Head of caudate nucleus (tissue), 42 donors: ENCODE results near the gene ZNF778.
"Not testable (repeated sequence)": the region's sequence is repeated elsewhere in the genome, so short reads cannot be mapped to it uniquely, and the experiment has no call there.

Experiments
- DNase-seq, 42 donors: peaks; one replicate each; pipeline versions ENCODE4 v3.0.0 to v3.0.0-alpha.2; 2020 to 2021; ENCODE audit warnings: mixed read lengths in 7 of 42
- intact Hi-C: fragments of 100-400 bp; cut with DNase I; formaldehyde crosslinking; loops from one replicate; pipeline ENCODE4 v1.15.0; 2022

Gene ZNF778

GRCh38 chr16:89192186-89192955 is 25.1 kb upstream of the ZNF778 start:
- intact Hi-C loops: not testable (repeated sequence)
- peak in 8 of 42 donors; percentile 15 to 43 (median 30) for DNase-seq

- intact Hi-C loops: no loop called here
- DNase-seq: peak in 7 of 42 donors; percentile 22 to 58 (median 36)
Observed at GRCh38 chr16:89192956-89193575, 24.4 kb upstream of the ZNF778 start.

DNA sequence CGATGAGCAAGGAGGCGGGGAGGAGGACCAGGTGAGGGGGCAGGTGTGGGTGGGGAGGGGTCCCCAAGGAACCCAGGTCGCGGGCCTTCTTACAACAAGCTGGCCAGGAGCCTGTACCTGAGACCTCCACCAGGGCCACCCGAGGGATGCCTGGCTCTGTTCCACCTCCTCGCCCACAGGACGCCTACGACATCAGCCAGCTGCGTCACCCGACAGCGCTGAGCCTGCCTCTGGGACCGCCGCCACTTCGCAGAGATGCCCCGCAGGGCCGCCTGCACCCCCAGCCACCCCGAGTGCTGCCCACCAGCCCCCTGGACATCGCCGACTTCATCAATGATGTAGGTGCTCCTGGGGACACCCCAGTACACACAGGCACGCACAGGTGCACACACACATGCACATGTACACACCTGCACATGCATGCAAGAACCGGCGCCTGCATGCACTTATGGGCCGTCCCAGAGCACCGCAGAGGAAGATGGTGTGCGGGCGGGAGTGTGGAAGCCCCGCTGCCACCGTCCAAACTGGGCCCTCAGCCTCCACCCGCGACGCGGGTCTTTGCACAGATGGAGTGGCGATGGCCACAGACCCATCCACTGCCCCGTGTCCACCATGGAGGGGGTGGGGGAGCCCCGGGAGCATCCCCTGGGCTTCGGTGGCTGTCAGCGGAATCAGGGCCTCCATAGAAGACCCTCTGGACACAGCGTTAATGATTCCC is 23.8 kb upstream of the ZNF778 start:
- intact Hi-C loops: no loop called here
- peak in 11 of 42 donors; percentile 27 to 59 (median 46) for DNase-seq

- peak in 1 of 42 donors; percentile 2 for DNase-seq
- intact Hi-C loops: no loop called here
Observed at GRCh38 chr16:89194340-89195311, 22.9 kb upstream of the ZNF778 start.

GRCh38 chr16:89195521-89196171 is 21.9 kb upstream of the ZNF778 start:
- DNase-seq: no peak
- intact Hi-C loops: no loop called here

DNA sequence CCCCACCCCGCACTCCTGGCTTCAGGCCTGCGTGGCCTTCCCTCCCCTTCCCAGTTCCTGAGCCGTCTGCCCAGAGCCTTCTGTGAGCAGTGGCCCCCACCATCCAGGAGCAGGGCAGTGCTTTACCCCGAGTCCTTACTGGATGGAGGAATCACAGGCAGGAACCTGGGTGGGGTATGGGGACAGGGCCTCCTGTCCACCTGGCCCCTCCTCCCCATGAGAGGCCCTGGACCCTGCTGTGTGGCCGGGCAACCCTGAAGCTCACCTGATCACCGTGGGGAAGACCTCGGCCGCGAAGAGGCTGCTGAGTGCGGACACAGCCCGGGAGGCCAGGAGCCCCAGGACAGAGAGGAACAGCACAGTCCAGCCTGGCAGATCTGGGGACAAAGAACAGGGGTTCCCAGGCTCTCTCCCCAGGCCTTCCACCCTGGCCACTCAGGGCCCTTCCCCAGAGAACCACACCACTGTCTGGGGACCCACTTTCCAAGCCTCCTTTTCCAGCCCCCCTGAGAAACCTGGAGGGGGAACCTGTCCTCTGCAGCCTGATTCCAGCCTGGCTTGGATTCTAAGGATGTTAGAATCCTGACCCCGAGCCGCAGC is 20.4 kb upstream of the ZNF778 start:
- intact Hi-C loops: no loop called here
- no peak for DNase-seq

DNA sequence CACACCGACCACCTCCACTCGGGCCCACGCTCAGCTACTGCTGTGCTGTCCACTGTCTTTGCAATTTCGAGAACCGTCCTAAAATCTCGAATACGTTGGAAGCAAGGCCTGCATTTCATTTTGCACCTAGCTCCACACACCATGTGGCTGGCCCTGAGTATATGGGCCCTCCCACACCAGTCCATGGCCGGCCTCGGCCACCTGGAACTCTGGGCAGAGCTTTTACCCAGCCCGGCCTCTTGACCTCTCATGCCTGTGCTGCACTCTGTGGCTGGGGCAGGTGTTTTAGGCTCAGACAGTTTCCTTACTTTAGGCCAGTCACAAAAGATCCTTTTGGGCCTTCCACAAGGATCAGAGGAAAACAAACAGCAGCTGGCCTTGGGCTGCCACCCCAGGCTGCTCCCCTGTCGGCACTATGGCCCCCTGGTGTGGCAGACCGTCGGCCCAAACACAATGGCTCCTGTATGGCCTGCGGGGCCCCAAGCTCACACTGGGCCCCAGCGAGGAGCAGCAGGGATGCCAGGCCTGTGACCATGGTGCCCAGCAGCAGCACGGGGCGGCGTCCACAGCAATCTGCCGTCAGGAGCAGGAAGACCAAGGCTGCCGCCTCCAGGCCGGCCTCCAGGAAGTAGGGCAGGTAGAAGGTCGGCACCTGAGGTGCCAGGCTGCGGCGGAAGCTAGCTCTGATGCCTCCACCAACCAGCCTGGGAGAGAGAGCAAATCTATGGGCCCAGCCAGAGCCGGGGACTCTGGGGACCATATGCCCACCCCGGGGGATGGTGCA is 19.7 kb upstream of the ZNF778 start:
- no peak for DNase-seq
- intact Hi-C loops: no loop called here

GRCh38 chr16:89198417-89199240 is 18.9 kb upstream of the ZNF778 start:
- intact Hi-C loops: no loop called here
- no peak for DNase-seq

DNA sequence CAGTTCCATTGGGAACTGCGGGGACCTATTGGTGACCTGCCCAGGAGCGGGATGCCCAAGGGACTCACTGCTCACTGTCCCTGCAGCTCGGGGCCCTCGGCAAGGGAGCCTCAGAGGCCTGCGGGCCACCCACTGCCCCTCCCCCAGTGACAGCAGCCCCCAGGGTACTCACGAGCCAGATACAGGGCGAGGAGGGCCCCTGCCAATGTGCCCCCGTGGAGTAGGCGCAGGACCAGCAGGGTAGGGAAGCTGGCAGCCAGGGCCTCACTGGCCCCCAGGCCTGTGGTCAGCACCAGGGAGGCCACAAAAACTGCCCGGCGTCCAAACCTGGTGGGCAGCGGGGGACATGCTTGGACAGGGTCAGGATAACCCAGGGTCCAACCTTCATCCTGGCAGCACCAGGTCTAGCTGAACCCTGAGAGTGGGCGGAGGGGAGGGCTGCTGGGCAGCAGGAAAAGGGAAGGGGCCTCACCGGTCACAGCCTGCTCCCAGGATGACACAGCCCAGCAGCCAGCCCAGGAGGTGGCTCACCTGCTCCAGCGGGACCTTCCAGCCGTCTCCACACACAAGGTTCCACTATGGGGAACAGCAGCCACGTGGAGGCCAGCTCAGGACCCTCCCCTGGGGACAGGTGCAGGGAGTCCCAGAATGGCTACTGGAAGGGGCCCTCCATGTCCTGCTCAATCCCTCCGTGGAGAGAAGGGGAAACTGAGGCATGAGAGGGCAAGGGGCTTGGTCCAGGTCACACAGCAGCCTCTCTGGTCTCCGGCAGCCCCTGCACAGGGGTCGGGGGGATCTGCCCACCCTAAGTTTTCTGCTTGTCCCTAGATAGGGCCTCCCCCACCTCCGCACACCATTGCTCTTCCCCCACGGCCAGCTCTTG is 18.0 kb upstream of the ZNF778 start:
- no peak for DNase-seq
- intact Hi-C loops: no loop called here

DNA sequence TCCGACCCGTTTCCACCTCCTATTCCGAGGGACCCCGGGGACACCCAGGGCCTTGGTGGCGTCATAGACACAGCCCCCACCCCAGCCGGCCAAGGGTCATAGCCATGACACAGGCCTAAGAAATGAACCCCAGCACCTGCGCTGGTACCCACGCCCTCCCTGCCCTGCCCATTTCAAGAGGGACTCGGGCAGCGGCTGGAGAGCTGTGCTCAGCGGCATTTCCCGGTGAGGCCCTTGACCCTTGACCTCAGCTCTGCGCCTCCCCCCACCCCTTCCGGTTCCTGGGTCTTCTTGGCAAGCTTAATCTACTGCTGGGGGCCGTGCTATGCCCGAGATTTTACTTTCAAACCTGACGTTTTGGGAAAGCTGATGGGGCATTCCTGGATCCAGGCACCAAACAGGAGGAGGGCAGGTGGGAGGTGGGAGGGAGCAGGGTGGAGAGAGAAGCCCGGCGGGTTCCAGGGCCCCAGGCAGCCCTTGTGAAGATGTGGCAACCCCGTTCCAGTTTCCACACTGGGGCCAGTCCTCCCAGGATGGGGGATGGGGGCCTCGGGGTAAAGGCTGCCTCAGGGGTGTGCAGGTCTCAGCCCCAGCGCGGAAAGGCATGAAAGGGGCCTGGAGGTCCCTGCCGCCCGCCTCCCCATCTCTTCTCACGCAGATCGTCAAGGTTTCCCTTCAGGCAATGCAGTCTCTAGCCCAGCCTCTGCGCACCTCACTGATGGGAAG is 17.2 kb upstream of the ZNF778 start, which contains the start of gene SLC22A31:
SLC22A31 (minus strand) TSS at position 414 of the 726 bp plus-strand sequence; CDS start at position 378, 36 bp downstream.
- intact Hi-C loops: no loop called here
- DNase-seq: no peak

- DNase-seq: no peak
- intact Hi-C loops: no loop called here
Observed at GRCh38 chr16:89200850-89201411, 16.6 kb upstream of the ZNF778 start.

GRCh38 chr16:89201439-89202377 is 15.8 kb upstream of the ZNF778 start:
- intact Hi-C loops: no loop called here
- peak in 36 of 42 donors; percentile 2 to 77 (median 48) for DNase-seq
